NCI-H1436 (cell line): ENCODE results near the gene KDELR1.
A peak's percentile ranks its signal among the peaks of the same experiment; 100 is the strongest.

Source experiments
- DNase-seq: peaks from one replicate; lab custom pipeline; 2025; lab: John Stamatoyannopoulos, UW

KDELR1 gene

DNA sequence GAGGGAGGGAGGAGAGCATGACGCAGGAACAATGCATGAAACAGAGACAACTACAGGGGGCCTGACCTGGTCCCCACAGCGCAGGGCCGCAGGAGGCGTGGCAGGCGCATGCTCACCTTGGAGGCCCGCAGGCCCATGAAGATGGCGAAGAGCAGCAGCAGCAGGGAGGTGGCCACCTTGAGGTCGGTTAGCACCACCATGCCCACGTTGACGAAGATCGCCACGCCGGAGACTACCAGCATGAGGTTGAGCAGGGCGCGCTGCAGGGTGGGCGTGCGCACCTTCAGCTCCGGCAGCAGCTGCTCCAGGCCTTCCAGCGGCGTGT lies 49.0 kb downstream of the KDELR1 start:
- no peak for DNase-seq

DNA sequence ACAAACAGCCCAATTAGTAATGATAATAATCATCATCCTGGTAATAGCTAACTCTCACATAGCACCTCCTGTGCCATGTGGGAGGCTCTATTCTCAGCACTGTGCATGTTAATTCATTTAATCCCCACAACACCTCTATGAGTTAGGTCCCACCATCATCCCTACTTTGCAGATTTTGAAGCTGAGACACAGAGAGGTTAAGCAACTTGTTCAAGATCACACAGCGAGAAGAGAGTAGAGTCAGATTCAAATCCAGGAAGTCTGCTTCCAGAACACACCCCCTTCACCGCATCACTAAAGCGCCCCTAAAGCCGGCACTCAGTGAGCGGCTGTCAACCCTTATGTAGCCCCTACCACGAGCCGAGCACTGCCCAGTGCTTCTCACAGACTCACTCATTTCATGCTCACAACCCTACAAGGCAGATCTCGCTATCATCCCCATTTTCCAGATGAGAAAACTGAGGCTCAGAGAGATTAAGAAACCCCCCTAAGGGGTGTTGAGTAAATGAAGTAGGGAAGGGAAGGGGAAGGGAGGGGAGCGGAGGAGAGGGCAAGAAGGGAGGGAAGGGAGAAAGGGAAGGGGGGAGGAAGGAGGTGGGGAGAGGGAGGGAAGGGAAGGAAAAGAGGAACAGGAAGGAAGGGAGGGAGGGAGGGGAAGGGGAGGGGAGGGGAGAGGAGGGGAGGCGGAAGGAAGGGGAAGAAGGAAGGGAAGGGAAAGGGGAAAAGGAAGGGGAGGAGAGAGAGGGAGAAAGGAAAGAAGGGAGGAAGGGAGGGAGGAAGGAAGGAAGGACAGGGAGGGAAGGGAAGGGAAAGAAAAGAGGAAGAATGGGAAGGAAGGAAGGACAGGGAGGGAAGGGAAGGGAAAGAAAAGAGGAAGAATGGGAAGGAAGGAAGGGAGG lies 49.6 kb downstream of the KDELR1 start:
- no peak for DNase-seq

DNA sequence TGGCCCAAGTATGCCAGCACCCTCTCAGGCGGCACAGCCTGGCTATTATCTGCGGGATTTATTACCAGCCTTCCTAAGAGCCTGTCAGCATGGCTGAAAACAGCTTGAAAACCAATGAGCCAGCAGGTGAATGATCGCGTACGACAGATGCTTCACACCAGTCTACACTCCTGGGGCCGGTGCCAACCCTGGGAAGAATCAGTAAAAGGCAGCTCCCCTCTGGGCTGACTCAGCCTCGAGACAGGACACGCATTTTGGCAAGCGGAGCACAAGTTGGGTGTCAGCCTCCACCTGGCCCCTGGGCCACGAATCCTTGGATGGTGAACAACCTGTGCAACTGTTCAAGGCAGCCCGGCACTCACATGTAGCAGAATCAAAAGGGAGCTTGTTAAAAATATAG lies 50.4 kb downstream of the KDELR1 start:
- DNase-seq = peak; percentile 53

DNA sequence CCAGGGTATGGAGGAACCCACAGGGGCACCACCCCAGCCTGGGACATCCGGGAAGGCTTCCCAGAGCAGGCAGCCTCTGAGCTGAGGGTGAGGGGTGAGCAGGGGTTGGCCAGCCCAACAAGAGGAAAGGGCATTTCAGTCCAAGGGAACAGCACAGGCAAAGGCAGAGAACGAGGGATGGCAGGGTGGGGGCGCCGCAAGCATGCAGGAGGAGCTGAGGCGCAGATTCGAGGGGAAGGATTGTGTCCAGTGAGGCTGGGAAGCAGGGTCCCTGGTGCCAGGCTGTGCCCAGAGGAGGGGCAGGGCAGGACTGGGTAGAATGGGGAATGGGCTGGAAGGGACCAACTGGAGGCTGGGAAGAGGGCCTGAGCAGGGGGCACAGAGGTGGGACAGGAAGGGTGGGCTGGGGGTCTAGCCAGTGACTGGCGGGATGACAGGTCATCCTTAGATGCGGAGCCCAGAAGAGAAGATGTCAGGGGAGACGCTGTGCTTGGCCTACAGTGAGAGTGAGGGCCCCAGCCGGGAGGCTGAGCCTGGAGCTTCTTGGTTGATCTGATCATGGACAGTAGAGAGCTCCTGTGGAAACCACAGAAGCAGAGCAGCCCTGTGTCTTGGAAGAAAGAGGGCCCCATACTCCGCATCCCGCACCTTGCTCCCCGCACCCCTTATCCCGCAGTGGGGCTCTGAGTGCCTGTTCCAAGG lies 52.4 kb downstream of the KDELR1 start:
- no peak for DNase-seq

DNA sequence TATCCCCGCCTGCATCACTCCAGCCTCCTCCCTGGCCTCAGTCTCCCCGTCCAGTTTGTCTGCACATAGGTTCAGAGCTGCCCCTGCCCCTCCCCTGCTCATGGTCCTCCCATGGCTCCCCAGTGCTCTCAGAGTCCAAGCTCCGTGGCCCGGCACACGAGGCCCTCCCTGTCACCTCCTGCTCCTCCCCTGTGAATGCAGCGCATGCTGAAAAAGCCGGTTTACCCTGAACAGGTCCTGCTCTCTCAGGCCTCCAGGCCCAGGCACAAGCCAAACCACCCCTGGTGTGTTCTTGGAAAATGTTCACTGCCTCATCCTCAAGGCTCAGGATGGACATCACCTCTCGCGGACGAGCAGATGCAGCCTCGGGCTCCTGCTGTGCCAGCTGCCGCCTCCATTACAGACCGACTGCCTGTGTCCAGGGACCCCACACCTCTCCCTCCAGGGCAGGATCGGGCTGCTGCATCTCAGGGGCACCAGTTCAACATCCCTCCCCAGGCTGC lies 53.0 kb downstream of the KDELR1 start:
- no peak for DNase-seq

DNA sequence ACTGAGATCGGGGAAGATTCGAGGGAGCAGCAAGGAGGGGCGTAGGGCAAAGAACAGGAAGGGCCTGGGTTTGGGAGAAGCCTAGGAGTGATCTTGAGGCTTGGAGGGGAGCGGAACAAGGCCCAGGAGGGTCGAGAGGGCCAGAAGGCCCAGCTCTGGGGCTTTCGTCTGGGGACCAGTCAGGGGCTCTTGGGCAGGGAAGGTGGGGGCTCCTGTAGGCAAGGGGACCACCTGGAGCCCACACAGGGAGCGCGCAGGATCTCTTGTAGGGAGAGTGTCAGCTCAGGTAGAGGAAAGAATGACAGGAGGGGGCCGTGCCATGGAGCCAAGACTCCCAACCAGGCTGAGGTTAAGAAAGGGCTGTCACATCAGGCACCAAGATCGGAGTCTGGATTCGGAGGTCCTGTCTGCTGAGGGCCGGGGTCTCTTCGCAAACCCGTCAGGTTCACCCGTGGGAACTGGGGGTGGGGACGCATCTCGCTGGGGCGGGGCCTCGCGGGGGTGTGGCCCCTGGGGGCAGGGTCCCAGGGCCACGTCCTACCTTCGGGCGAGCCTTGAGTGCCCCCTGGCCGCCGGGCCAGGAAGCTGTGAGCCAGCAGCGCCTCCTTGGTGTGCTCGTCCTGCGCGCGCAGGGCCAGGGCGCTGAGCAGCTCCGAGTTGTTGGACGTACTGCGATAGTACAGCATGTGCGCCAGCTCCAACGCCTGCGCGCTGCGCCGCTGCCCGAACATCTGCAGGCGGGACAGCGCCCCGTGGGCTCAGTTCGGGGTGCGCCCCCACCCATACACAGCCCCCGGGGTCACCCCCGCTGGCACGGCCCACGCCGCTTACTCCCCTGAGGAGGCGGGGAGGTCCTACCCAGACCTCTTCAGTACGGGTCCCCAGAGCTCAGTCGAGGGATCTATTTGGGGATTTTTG lies 57.6 kb downstream of the KDELR1 start:
- peak; percentile 97 for DNase-seq

DNA sequence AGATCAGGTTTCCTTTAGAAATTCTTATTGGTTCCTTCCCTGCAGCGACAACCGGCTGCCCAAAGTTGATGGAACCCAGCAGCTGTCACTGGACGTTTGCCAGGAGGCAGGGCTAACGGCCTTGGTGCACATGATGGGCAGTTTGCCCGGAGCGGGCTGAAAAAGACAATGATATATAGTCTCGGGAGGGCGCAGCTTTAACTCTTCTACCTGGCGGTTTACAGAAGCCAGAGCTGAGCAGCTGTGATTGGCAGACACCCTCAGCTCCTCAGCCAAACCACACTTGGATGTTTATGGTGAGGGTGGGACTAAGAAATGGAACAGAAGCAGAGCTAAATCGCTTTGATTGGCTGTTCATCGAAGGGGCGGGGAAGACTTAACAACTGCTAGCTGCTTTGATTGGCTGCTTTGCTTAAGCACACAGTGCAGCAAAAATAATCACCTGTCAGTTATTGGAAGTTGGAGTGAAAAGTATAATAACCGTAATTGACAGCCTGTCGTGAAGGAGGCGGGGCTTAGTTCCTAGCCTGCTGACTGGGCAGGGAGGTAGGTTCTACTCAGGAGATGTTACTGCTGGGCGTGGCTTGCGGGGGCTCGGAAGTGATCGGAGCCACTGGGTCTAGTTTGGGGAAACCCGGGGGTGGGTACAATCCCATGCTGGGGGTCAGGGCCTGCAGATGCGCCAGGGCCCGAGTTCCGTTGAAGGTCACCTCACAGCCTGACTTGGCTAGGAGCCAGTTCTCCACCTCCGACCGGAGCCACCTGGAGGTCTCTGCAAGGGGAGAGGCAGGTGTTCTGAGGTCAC lies 58.5 kb downstream of the KDELR1 start:
- DNase-seq = peak; percentile 100
